Nephron (organoid): ENCODE data around the gene SPSB4.

Source experiments
- H3K27ac Mint-ChIP-seq, 3 experiments: 2 replicates each; pipeline ENCODE4 v1.8.0; 2020; ENCODE audit warnings: mixed read lengths in 3 of 3, mild to moderate bottlenecking in 2 of 3, moderate library complexity in 1 of 3
- H3K27me3 Mint-ChIP-seq: 2 replicates; pipeline ENCODE4 v1.8.0; 2021; ENCODE audit warnings: low read depth, mild to moderate bottlenecking, moderate library complexity, mixed read lengths
- H3K36me3 Mint-ChIP-seq: 2 replicates; pipeline ENCODE4 v1.8.0; 2020; ENCODE audit warnings: low read depth, mixed read lengths
- H3K4me1 Mint-ChIP-seq: 2 replicates; pipeline ENCODE4 v1.8.0; 2020; ENCODE audit warnings: mixed read lengths
- H3K4me3 Mint-ChIP-seq, 3 experiments: 2 replicates each; pipeline ENCODE4 v1.8.0; 2020; ENCODE audit warnings: mild to moderate bottlenecking in 3 of 3, mixed read lengths in 3 of 3, moderate library complexity in 2 of 3
- H3K9me3 Mint-ChIP-seq: 2 replicates; pipeline ENCODE4 v1.8.0; 2020; ENCODE audit warnings: mixed read lengths
- TF ChIP-seq, protein P1 (sequence below), 3 experiments: fragments of 200-600 bp; sonication (generic); IDR thresholded peaks; one replicate each; pipeline ENCODE4 v1.5.0; 2021; ENCODE audit warnings: antibody characterized with exemption in 3 of 3; ENCODE audit not compliant: unreplicated experiment in 3 of 3

SPSB4 gene

DNA sequence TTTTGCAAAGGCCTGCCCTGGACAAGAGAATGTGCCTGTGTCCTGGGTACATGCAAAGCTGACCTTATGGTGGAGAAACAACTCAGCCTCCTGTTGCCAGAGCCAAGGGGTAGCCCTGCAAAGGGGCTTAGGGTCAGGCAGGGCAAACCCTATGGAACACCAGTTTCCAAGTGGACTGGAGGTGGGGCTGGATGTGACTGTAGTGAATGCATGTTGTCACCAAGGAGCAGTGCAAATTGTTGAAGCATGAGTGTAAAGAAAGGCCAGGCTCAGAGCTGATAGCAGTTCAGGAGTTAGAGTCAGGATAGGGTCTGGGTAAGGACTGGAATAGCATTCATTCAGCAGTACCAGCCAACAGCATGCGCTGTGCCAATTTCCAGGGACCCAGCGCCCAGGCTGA, 97.6 kb downstream of the SPSB4 start:
- Mint-ChIP-seq H3K4me1 (peaks cover 24% of the 10 kb centered on the region), H3K27me3 (no peaks in the 10 kb centered on the region), H3K4me3 (no peak overlapping the region), H3K9me3 (peaks cover 3% of the 10 kb centered on the region), H3K36me3 (peaks cover 28% of the 10 kb centered on the region), H3K27ac (no peak overlapping the region)
- TF ChIP-seq, protein P1, sequence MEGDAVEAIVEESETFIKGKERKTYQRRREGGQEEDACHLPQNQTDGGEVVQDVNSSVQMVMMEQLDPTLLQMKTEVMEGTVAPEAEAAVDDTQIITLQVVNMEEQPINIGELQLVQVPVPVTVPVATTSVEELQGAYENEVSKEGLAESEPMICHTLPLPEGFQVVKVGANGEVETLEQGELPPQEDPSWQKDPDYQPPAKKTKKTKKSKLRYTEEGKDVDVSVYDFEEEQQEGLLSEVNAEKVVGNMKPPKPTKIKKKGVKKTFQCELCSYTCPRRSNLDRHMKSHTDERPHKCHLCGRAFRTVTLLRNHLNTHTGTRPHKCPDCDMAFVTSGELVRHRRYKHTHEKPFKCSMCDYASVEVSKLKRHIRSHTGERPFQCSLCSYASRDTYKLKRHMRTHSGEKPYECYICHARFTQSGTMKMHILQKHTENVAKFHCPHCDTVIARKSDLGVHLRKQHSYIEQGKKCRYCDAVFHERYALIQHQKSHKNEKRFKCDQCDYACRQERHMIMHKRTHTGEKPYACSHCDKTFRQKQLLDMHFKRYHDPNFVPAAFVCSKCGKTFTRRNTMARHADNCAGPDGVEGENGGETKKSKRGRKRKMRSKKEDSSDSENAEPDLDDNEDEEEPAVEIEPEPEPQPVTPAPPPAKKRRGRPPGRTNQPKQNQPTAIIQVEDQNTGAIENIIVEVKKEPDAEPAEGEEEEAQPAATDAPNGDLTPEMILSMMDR (IDR thresholded peaks at IDR 0.05; ENCODE audit: unreplicated experiment in 3 of 3): no peak

DNA sequence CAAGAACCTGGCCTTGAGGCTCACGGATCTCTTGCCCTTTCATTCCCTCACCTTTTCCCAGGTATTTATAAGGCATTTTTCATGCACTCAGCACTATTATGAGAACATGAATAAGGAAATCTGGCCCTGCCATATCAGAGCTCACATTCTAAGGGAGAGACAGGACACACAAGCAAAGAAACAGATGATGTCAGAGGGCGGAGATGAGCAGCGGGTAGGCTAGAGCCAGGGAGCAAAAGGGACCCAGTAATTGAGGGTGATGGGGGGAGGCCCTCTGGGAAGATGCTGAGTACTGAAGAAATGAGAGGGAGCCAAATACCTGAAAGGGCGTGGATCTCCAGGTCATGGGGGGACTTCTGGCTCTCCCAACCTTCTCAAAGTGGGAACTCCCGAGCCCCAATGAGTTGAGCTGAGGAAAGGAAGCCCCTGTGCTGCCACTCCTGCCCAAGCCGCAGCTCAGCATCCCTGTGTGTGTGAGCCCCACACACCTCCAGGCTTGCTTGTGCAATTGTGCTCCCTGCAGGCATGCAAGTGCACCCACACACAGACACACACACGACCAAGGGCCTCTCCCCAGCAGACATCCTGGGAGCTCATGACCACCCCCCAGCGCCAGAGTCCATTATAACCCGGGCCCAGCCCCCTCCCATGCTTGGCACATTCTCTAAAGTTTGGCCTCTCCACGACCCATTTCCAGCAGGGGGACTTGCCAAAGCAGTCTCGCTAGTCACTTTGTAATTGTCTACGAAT, 99.1 kb downstream of the SPSB4 start:
- Mint-ChIP-seq H3K27ac (peak overlapping the region in 2 of 3 experiments; percentile 12 to 18), H3K4me1 (peaks cover 24% of the 10 kb centered on the region), H3K4me3 (no peak overlapping the region), H3K9me3 (peaks cover 3% of the 10 kb centered on the region), H3K36me3 (peaks cover 19% of the 10 kb centered on the region), H3K27me3 (no peaks in the 10 kb centered on the region)
- TF ChIP-seq, protein P1 (IDR thresholded peaks at IDR 0.05; ENCODE audit: unreplicated experiment in 3 of 3): no peak

DNA sequence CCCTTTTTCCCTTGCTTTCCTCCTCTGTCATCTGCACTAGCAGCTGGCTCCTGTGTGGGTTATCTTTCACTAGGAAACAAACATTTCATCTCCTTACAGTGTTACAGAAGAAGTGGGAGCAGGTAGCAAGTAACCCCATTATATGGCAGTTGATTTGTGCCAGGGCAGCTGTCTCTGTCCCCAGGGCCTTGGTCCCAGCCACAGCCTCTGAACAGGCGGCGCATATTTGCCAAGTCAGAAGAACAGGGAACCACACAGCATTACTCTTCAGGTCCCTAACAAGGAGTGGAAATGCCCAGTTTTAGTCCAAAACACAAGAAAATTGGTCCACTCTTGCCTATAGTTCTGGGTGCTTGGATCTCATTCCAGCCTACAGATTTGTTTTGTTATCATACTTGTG, 99.8 kb downstream of the SPSB4 start:
- H3K27me3 Mint-ChIP-seq: no peaks in the 10 kb centered on the region
- H3K4me1 Mint-ChIP-seq: peaks cover 24% of the 10 kb centered on the region
- H3K27ac Mint-ChIP-seq: peak overlapping the region; percentile 12 to 46 (median 18)
- peaks cover 15% of the 10 kb centered on the region for H3K36me3 Mint-ChIP-seq
- TF ChIP-seq, protein P1 (IDR thresholded peaks at IDR 0.05; ENCODE audit: unreplicated experiment in 3 of 3): no peak
- H3K9me3 Mint-ChIP-seq: no peaks in the 10 kb centered on the region
- no peak overlapping the region for H3K4me3 Mint-ChIP-seq

DNA sequence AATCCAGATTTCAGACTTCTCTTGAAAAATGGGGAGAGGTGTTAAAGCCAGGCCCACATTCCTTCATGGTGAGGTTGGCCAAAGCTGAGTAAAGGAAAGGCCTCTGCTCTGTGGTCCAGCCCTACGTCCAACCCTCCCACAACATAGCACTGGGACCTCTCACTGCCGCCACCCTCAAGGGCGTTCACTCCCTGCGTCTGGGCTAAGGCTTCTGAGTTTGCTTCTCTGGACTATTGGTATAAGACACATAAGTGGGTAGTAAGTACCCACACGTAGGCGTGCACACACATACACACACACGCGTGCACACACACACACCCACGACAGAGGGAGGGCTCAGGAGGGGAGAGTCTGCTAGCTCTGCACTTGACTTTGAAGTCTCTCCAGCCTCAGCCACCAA, 100.3 kb downstream of the SPSB4 start:
- Mint-ChIP-seq H3K9me3 (no peaks in the 10 kb centered on the region), H3K27me3 (no peaks in the 10 kb centered on the region), H3K36me3 (peaks cover 17% of the 10 kb centered on the region), H3K27ac (peak overlapping the region in 2 of 3 experiments; percentile 12 to 46), H3K4me1 (peaks cover 24% of the 10 kb centered on the region), H3K4me3 (no peak overlapping the region)
- TF ChIP-seq, protein P1 (IDR thresholded peaks at IDR 0.05; ENCODE audit: unreplicated experiment in 3 of 3): no peak

DNA sequence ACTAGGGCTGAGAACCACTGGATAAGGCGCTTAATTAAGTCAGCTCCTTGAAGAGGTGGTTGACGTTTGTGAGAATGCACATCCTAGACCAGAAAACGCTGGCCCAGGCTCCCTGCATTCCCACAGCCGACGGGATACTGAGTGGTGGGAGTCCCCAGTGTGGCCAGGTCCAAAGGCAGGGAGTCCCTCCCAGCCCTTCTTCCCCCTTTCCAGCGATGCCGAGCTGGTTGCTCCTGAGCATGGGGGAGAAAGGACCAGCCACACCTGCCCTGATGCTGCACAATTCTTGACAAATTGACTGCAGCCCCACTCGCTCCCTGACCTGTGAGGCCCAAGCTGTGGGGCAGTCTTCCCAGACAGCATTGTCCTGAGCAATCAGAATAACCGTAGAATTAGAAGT, 101.0 kb downstream of the SPSB4 start:
- TF ChIP-seq, protein P1 (IDR thresholded peaks at IDR 0.05; ENCODE audit: unreplicated experiment in 3 of 3): no peak
- H3K36me3 Mint-ChIP-seq: peaks cover 23% of the 10 kb centered on the region
- no peak overlapping the region for H3K27ac Mint-ChIP-seq
- H3K27me3 Mint-ChIP-seq: no peaks in the 10 kb centered on the region
- peaks cover 24% of the 10 kb centered on the region for H3K4me1 Mint-ChIP-seq
- peaks cover 3% of the 10 kb centered on the region for H3K9me3 Mint-ChIP-seq
- no peak overlapping the region for H3K4me3 Mint-ChIP-seq
